Keratinocyte (primary cell): ENCODE data around the gene PIK3CB. TPM values are rescaled to one million over a fixed set of nuclear protein-coding genes. Genes with fewer than 3 reads are reported as not detected.
"Not testable (repeated sequence)": the region's sequence is repeated elsewhere in the genome, so short reads cannot be mapped to it uniquely, and the experiment has no call there.

Experiments
- DNase-seq: peaks from one replicate; pipeline ENCODE4 v3.0.0-alpha.2; 2011; ENCODE audit warnings: low read depth, missing footprints, low spot score
- FAIRE-seq: peaks from 2 replicates; lab custom pipeline; 2011; peaks lifted over from hg19 to GRCh38; lab: Jason Lieb, UNC
- H2AFZ ChIP-seq: 2 replicates; pipeline ENCODE4 v1.6.0; 2012; ENCODE audit warnings: low read length, control low read depth, inconsistent platforms; ENCODE audit not compliant: control insufficient read depth
- H3K27ac ChIP-seq: 2 replicates; pipeline ENCODE4 v1.5.1; 2011; ENCODE audit warnings: low read length; ENCODE audit not compliant: control insufficient read depth, insufficient read depth
- H3K27me3 ChIP-seq: 3 replicates; pipeline ENCODE4 v1.6.0; 2011; ENCODE audit warnings: low read length; ENCODE audit not compliant: control insufficient read depth, insufficient read depth; ENCODE audit errors: extremely low read depth
- H3K36me3 ChIP-seq, 2 experiments: 2 replicates in 1 of 2; 3 replicates in 1 of 2; pipeline ENCODE4 v1.5.1; 2011; ENCODE audit warnings: low read length in 2 of 2, mild to moderate bottlenecking in 1 of 2; ENCODE audit not compliant: control insufficient read depth in 2 of 2, insufficient read depth in 2 of 2; ENCODE audit errors: extremely low read depth in 1 of 2
- H3K4me1 ChIP-seq: 3 replicates; pipeline ENCODE4 v1.5.1; 2011; ENCODE audit warnings: low read length; ENCODE audit not compliant: control insufficient read depth, insufficient read depth; ENCODE audit errors: extremely low read depth
- H3K4me2 ChIP-seq: 3 replicates; pipeline ENCODE4 v1.6.0; 2011; ENCODE audit warnings: low read depth, low read length; ENCODE audit not compliant: control insufficient read depth, insufficient read depth; ENCODE audit errors: extremely low read depth
- H3K4me3 ChIP-seq, 3 experiments: fragments of 200-600 bp in 1 of 3; sonication (generic) in 1 of 3; 2 replicates in 2 of 3; 3 replicates in 1 of 3; pipeline ENCODE4 v1.5.1; 2011 to 2016; ENCODE audit warnings: low read length in 3 of 3, mild to moderate bottlenecking in 3 of 3, control low read depth in 2 of 3, inconsistent platforms in 1 of 3, low read depth in 1 of 3, mixed read lengths in 1 of 3, mixed run types in 1 of 3, moderate library complexity in 1 of 3; ENCODE audit not compliant: control insufficient read depth in 2 of 3, insufficient read depth in 2 of 3; ENCODE audit errors: extremely low read depth in 1 of 3
- H3K79me2 ChIP-seq: 2 replicates; pipeline ENCODE4 v1.6.0; 2012; ENCODE audit warnings: low read length; ENCODE audit not compliant: control insufficient read depth, insufficient read depth
- H3K9ac ChIP-seq: 3 replicates; pipeline ENCODE4 v1.6.0; 2011; ENCODE audit warnings: low read length; ENCODE audit not compliant: control insufficient read depth, insufficient read depth; ENCODE audit errors: extremely low read depth
- H3K9me1 ChIP-seq: 3 replicates; pipeline ENCODE4 v1.6.0; 2011; ENCODE audit warnings: low read length; ENCODE audit not compliant: control insufficient read depth, insufficient read depth; ENCODE audit errors: extremely low read depth
- H3K9me3 ChIP-seq: 2 replicates; pipeline ENCODE4 v1.5.1; 2012; ENCODE audit warnings: low read depth, low read length; ENCODE audit not compliant: control insufficient read depth
- H4K20me1 ChIP-seq: 3 replicates; pipeline ENCODE4 v1.6.0; 2011; ENCODE audit warnings: low read length; ENCODE audit not compliant: control insufficient read depth, insufficient read depth; ENCODE audit errors: extremely low read depth
- CTCF ChIP-seq, 3 experiments: IDR thresholded peaks in 1 of 3; conservative IDR thresholded peaks in 1 of 3; optimal IDR thresholded peaks in 1 of 3; 2 replicates in 2 of 3; 3 replicates in 1 of 3; pipeline versions ENCODE3 to v1.5.1; 2011; ENCODE audit warnings: low read length in 3 of 3, mild to moderate bottlenecking in 3 of 3, moderate library complexity in 2 of 3, control low read depth in 1 of 3, inconsistent platforms in 1 of 3; ENCODE audit not compliant: insufficient read depth in 2 of 3; ENCODE audit errors: extremely low read depth in 1 of 3
- EZH2 ChIP-seq: IDR thresholded peaks from one replicate; pipeline ENCODE4 v1.6.1; 2012; ENCODE audit warnings: inconsistent platforms, mild to moderate bottlenecking, low read length, moderate library complexity
- dilution Hi-C: fragments of 300-500 bp; cut with MboI; formaldehyde crosslinking; loops from one replicate; pipeline ENCODE4 v1.7.0; 2020; ENCODE audit warnings: low sequenced_read_pairs; ENCODE audit not compliant: extremely low pct_ligation_motif_present
- polyA plus RNA-seq, 5 experiments: library from polyadenylated mRNA; depleted of rRNA in 3 of 5; stranded (reverse) in 3 of 5; stranded (forward) in 1 of 5; unstranded in 1 of 5; fragments of >200 nt; gene quantifications; 1 replicate in 1 of 5; 2 replicates in 3 of 5; 3 replicates in 1 of 5; pipeline versions ENCODE4 v1.2.1 to v1.2.3, GENCODE V29; 2011 to 2012; ENCODE audit warnings: missing spikeins in 2 of 5, low read depth in 1 of 5, low replicate concordance in 1 of 5

PIK3CB gene
- polyA plus RNA-seq, 1 donor (not counting 4 experiments of a cell fraction or from before 2014, with no cell fraction given), result 19.9 TPM

- no peak for FAIRE-seq
- no peaks in the 10 kb centered on the region for H3K9me1 ChIP-seq
- peak overlapping the region; percentile 88 for H2AFZ ChIP-seq
- H3K4me2 ChIP-seq, result peak overlapping the region; percentile 94
- no peaks in the 10 kb centered on the region for H3K27me3 ChIP-seq
- H3K9me3 ChIP-seq, result no peaks in the 10 kb centered on the region
- H3K4me1 ChIP-seq, result peaks cover 12% of the 10 kb centered on the region
- H3K36me3 ChIP-seq, result no peaks in the 10 kb centered on the region
- H3K9ac ChIP-seq, result peak overlapping the region; percentile 90
- H3K27ac ChIP-seq, result peak overlapping the region; percentile 96
- dilution Hi-C loops, result no loop called here
- no peak for TF ChIP-seq CTCF (optimal IDR thresholded peaks at IDR 0.05 in 1 of 3, IDR thresholded peaks at IDR 0.05 in 1 of 3, conservative IDR thresholded peaks at IDR 0.05 in 1 of 3; ENCODE audit: extremely low read depth in 1 of 3, insufficient read depth in 2 of 3, low read length in 3 of 3)
- no peak for TF ChIP-seq EZH2
- no peak for DNase-seq
- H3K79me2 ChIP-seq, result peaks cover 37% of the 10 kb centered on the region
- no peaks in the 10 kb centered on the region for H4K20me1 ChIP-seq
- peak overlapping the region; percentile 69 to 87 (median 79) for H3K4me3 ChIP-seq
Observed at GRCh38 chr3:138835397-138835757, 649 bp upstream of the PIK3CB start.

- DNase-seq (no peak), FAIRE-seq (no peak)
- H3K9me1 ChIP-seq, result no peaks in the 10 kb centered on the region
- no peaks in the 10 kb centered on the region for H3K36me3 ChIP-seq
- no peaks in the 10 kb centered on the region for H3K9me3 ChIP-seq
- peak overlapping the region; percentile 68 for H3K27ac ChIP-seq
- H3K4me2 ChIP-seq, result peak overlapping the region; percentile 71
- no peaks in the 10 kb centered on the region for H3K27me3 ChIP-seq
- peak overlapping the region; percentile 90 for H3K9ac ChIP-seq
- no peak for TF ChIP-seq EZH2
- peak in 2 of 3 experiments; percentile 28 to 34 for TF ChIP-seq CTCF (optimal IDR thresholded peaks at IDR 0.05 in 1 of 3, IDR thresholded peaks at IDR 0.05 in 1 of 3, conservative IDR thresholded peaks at IDR 0.05 in 1 of 3; ENCODE audit: extremely low read depth in 1 of 3, insufficient read depth in 2 of 3, low read length in 3 of 3)
- H3K4me1 ChIP-seq, result peaks cover 12% of the 10 kb centered on the region
- H3K4me3 ChIP-seq, result peak overlapping the region; percentile 69 to 89 (median 87)
- dilution Hi-C loops, result no loop called here
- H2AFZ ChIP-seq, result peak overlapping the region; percentile 68
- H4K20me1 ChIP-seq, result no peaks in the 10 kb centered on the region
- peaks cover 50% of the 10 kb centered on the region for H3K79me2 ChIP-seq
Observed at GRCh38 chr3:138833899-138834595, 681 bp downstream of the PIK3CB start.

- H3K27me3 ChIP-seq, H4K20me1 ChIP-seq, H3K4me3 ChIP-seq, dilution Hi-C loops, FAIRE-seq, H3K9me1 ChIP-seq, DNase-seq, H3K9me3 ChIP-seq, H3K9ac ChIP-seq, H3K36me3 ChIP-seq, H2AFZ ChIP-seq, H3K27ac ChIP-seq: not testable (repeated sequence)
- H3K4me1 ChIP-seq, result peaks cover 12% of the 10 kb centered on the region
- H3K79me2 ChIP-seq, result peaks cover 59% of the 10 kb centered on the region
- peak overlapping the region; percentile 71 for H3K4me2 ChIP-seq
Observed at GRCh38 chr3:138832473-138833057, 2.2 kb downstream of the PIK3CB start.
